SK-N-MC (cell line): ENCODE results near the gene PEX5L.

ENCODE experiments used
- EZH2 ChIP-seq: fragments of 200-600 bp; sonication (generic); IDR thresholded peaks from one replicate; pipeline ENCODE4 v1.6.1; 2017; ENCODE audit warnings: antibody characterized with exemption
- POLR2AphosphoS5 ChIP-seq: IDR thresholded peaks from 2 replicates; pipeline ENCODE4 v1.6.1; 2012; ENCODE audit warnings: mild to moderate bottlenecking, low read depth, low read length, borderline replicate concordance

- TF ChIP-seq POLR2AphosphoS5, result no peak
- TF ChIP-seq EZH2, result no peak
Observed at GRCh38 chr3:179929091-179929529, 107.6 kb downstream of the PEX5L start.
